ENCODE data around the gene HBEGF.

The HBEGF gene

GRCh38 chr5:140337880-140338279 is 8.5 kb downstream of the HBEGF start:
- no peak overlapping the region for H2AFZ ChIP-seq (ENCODE audit: low read length, unreplicated experiment)
- no peaks in the 10 kb centered on the region for H3K27me3 ChIP-seq (ENCODE audit: insufficient read depth, low read length)
- peaks cover 5% of the 10 kb centered on the region; the same call in 1 of the 2 replicates for H3K36me3 ChIP-seq (ENCODE audit: insufficient read depth, low read length)
- H3K79me2 ChIP-seq (ENCODE audit: control insufficient read depth, insufficient read depth, low read length, unreplicated experiment), result no peaks in the 10 kb centered on the region
- peaks cover 14% of the 10 kb centered on the region for H3K4me1 ChIP-seq (ENCODE audit: control insufficient read depth, insufficient read depth, low read length, unreplicated experiment)
- no peak overlapping the region for H3K27ac ChIP-seq (ENCODE audit: low read depth, low read length)
- no peak overlapping the region for H3K4me3 ChIP-seq (ENCODE audit: low read depth, low read length)

DNA sequence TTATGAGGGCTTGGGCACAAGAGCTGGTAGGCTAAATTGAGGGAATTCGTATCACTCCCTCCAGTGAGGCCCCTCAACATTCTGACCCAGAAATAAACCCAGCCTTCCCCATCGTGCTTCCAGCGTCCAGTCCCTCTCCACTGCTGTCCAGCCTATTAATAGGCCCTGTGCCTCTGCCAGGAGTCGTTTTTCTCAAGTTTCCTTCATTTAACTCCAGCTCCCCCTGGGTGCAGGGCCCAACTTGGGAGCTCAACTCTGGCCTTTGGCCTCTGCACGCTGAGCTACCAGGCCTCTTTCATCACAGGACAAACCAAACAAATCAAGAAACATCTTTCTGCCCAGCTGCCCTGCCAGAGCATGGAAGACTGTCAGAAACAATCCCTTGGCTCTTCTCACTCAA is 10.0 kb downstream of the HBEGF start:
- Histone ChIP-seq H3K4me1 (ENCODE audit: control insufficient read depth, insufficient read depth, low read length, unreplicated experiment) (peaks cover 14% of the 10 kb centered on the region), H3K27me3 (ENCODE audit: insufficient read depth, low read length) (no peaks in the 10 kb centered on the region), H3K36me3 (ENCODE audit: insufficient read depth, low read length) (peaks cover 10% of the 10 kb centered on the region; the same call in 1 of the 2 replicates), H3K27ac (ENCODE audit: low read depth, low read length) (no peak overlapping the region), H2AFZ (ENCODE audit: low read length, unreplicated experiment) (no peak overlapping the region), H3K79me2 (ENCODE audit: control insufficient read depth, insufficient read depth, low read length, unreplicated experiment) (no peaks in the 10 kb centered on the region), H3K4me3 (ENCODE audit: low read depth, low read length) (no peak overlapping the region)

DNA sequence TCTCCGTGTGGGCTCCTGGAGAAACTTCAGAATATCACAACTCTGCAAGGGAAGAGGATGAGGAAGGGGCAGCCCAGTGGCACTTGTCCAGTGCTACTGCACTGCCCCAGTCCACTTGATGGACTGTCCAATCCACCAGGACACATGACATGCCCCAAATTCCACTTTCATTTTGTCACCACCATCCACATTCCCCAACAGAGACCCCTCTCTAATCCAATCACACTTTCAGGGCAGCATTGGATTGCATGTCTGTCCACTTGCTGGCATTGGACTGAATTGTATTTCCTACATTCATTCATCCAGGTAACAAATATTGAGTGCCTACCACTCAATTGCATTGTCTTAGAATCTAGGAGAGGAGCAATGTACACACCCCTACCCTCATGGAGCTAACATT is 14.8 kb downstream of the HBEGF start:
- Histone ChIP-seq H3K79me2 (ENCODE audit: control insufficient read depth, insufficient read depth, low read length, unreplicated experiment) (no peaks in the 10 kb centered on the region), H2AFZ (ENCODE audit: low read length, unreplicated experiment) (no peak overlapping the region), H3K4me1 (ENCODE audit: control insufficient read depth, insufficient read depth, low read length, unreplicated experiment) (peaks cover 22% of the 10 kb centered on the region), H3K27ac (ENCODE audit: low read depth, low read length) (no peak overlapping the region), H3K4me3 (ENCODE audit: low read depth, low read length) (no peak overlapping the region), H3K36me3 (ENCODE audit: insufficient read depth, low read length) (peaks cover 10% of the 10 kb centered on the region; the same call in 1 of the 2 replicates), H3K27me3 (ENCODE audit: insufficient read depth, low read length) (no peaks in the 10 kb centered on the region)

DNA sequence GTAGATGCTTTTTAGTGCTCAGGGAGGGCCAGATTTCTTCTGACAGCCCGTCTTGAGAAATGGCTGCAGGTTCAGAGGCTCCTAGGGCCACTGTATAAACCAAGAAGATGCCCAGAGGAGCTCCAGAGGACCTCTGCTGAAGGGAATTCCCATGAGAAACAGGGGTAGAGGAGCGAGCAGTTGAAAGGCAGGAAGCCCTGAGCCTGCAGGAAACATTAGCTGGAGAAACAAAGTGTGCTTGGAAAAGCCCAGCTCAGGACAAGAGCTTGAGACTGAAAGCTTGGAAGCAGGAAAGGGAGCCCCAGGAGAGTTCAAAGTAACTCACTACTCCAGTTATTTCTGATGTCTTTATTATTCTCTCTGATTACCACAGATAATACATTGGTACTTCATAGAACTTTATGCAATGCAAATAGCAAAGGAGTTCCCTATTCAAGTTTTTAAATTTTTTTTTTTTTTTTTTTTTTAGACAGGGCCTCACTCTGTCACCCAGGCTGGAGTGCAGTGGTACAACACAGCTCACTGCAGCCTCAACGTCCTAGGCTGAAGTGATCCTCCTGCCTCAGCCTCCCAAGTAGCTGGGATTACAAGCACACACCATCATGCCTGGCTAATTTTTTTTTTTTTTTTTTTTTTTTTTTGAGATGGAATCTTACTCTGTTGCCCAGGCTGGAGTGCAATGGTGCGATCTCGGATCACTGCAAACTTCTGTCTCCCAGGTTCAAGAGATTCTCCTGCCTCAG is 16.5 kb downstream of the HBEGF start:
- peaks cover 28% of the 10 kb centered on the region for H3K4me1 ChIP-seq (ENCODE audit: control insufficient read depth, insufficient read depth, low read length, unreplicated experiment)
- peak overlapping the region; percentile 30 for H2AFZ ChIP-seq (ENCODE audit: low read length, unreplicated experiment)
- H3K4me3 ChIP-seq (ENCODE audit: low read depth, low read length), result no peak overlapping the region
- no peaks in the 10 kb centered on the region for H3K79me2 ChIP-seq (ENCODE audit: control insufficient read depth, insufficient read depth, low read length, unreplicated experiment)
- H3K27ac ChIP-seq (ENCODE audit: low read depth, low read length), result 0 out of 2 replicates have a peak overlapping the region, but pooled peaks have one; percentile 24
- peaks cover 10% of the 10 kb centered on the region; the same call in 1 of the 2 replicates for H3K36me3 ChIP-seq (ENCODE audit: insufficient read depth, low read length)
- H3K27me3 ChIP-seq (ENCODE audit: insufficient read depth, low read length), result no peaks in the 10 kb centered on the region

DNA sequence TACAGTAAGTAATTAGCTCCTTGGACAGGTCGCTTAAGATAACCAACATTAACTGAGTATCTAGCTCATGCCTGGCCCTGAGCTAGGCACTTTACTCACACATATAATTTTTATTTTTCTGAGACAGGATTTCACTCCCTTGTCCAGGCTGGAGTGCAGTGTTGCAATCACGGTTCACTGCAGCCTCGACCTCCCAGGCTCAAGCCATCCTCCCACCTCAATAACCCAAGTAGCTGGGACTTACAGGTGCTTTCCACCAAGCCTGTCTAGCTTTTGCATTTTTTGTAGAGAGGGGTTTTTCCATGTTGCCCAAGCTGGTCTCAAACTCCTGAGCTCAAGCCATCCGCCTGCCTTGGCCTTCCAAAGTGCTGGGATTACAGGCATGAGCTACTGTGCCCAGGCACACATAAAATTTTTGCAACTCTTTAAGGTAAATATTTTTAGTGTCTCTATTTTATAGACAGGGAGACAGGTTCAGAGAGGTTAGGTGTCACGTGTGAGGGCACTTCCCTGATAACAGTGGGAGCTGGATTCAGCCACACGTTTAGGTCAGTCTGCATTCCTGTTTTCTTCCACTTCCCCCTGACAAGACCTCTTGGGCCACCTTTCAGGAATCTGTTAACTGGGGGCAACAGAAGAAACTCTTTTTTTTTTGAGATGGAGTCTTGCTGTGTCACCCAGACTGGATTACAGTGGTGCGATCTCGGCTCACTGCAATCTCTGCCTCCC is 18.2 kb downstream of the HBEGF start:
- Histone ChIP-seq H3K4me3 (ENCODE audit: low read depth, low read length) (no peak overlapping the region), H3K79me2 (ENCODE audit: control insufficient read depth, insufficient read depth, low read length, unreplicated experiment) (no peaks in the 10 kb centered on the region), H2AFZ (ENCODE audit: low read length, unreplicated experiment) (no peak overlapping the region), H3K27me3 (ENCODE audit: insufficient read depth, low read length) (no peaks in the 10 kb centered on the region), H3K36me3 (ENCODE audit: insufficient read depth, low read length) (peaks cover 8% of the 10 kb centered on the region; the same call in 1 of the 2 replicates), H3K27ac (ENCODE audit: low read depth, low read length) (peak overlapping the region; percentile 59), H3K4me1 (ENCODE audit: control insufficient read depth, insufficient read depth, low read length, unreplicated experiment) (peaks cover 45% of the 10 kb centered on the region)

DNA sequence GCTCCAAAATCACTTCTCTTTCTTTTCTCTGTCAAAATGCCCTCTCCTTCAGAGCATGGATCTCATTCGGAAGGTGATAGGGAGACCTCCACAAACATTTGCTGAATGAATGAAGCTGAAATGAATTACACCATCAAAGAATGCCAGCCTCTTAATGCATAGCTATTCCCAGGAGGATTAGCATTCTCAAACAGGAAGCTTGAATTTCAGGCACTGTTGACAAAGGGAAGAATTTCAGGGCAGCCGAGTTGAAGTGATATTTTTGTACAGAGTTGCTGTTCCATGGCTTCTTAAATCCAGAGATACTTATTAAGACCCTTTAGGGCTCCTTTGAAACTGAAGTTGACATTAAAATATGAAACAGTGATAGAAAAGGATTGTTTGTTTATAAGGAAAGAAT is 18.8 kb downstream of the HBEGF start:
- Histone ChIP-seq H3K27me3 (ENCODE audit: insufficient read depth, low read length) (no peaks in the 10 kb centered on the region), H3K4me1 (ENCODE audit: control insufficient read depth, insufficient read depth, low read length, unreplicated experiment) (peaks cover 49% of the 10 kb centered on the region), H3K4me3 (ENCODE audit: low read depth, low read length) (no peak overlapping the region), H3K36me3 (ENCODE audit: insufficient read depth, low read length) (peaks cover 2% of the 10 kb centered on the region; the same call in 1 of the 2 replicates), H2AFZ (ENCODE audit: low read length, unreplicated experiment) (no peak overlapping the region), H3K79me2 (ENCODE audit: control insufficient read depth, insufficient read depth, low read length, unreplicated experiment) (no peaks in the 10 kb centered on the region), H3K27ac (ENCODE audit: low read depth, low read length) (peak overlapping the region; percentile 59)

GRCh38 chr5:140325486-140325885 is 20.9 kb downstream of the HBEGF start:
- no peaks in the 10 kb centered on the region for H3K36me3 ChIP-seq (ENCODE audit: insufficient read depth, low read length)
- H3K4me1 ChIP-seq (ENCODE audit: control insufficient read depth, insufficient read depth, low read length, unreplicated experiment), result peaks cover 61% of the 10 kb centered on the region
- H2AFZ ChIP-seq (ENCODE audit: low read length, unreplicated experiment), result no peak overlapping the region
- no peaks in the 10 kb centered on the region for H3K27me3 ChIP-seq (ENCODE audit: insufficient read depth, low read length)
- H3K27ac ChIP-seq (ENCODE audit: low read depth, low read length), result no peak overlapping the region
- H3K4me3 ChIP-seq (ENCODE audit: low read depth, low read length), result no peak overlapping the region
- no peaks in the 10 kb centered on the region for H3K79me2 ChIP-seq (ENCODE audit: control insufficient read depth, insufficient read depth, low read length, unreplicated experiment)

DNA sequence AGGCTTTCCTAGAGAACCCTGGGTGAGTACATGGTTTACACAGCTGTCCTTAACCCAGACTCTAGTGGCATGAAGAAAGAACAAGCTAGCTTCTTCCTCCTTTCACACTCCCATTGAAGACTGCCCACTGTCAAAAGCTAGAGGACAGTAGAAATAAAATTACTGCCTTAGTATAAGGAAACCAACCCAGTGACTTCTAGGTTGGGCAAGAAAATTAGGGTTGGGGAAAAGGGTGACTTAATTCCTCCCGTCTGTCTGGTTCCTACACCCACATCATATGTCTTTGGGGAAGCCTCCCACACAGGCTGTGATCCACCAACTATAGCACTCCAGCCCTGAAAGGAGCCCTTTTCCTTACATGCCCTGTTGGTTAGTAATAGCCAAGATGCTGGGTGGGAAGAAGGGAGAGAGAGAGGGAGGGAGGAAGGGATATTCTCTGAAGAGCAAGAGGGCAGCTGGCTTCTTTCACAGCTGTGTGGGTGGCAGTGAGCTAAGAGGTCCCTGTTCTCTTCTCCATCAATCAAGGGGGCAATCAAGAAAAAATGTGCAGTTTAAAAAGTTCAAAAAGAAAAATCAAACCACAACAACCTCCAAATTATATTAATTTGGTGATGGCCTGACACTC is 21.7 kb downstream of the HBEGF start:
- H3K27ac ChIP-seq (ENCODE audit: low read depth, low read length), result peak overlapping the region; percentile 93
- peak overlapping the region; percentile 17 for H2AFZ ChIP-seq (ENCODE audit: low read length, unreplicated experiment)
- H3K27me3 ChIP-seq (ENCODE audit: insufficient read depth, low read length), result no peaks in the 10 kb centered on the region
- peaks cover 59% of the 10 kb centered on the region for H3K4me1 ChIP-seq (ENCODE audit: control insufficient read depth, insufficient read depth, low read length, unreplicated experiment)
- no peaks in the 10 kb centered on the region for H3K79me2 ChIP-seq (ENCODE audit: control insufficient read depth, insufficient read depth, low read length, unreplicated experiment)
- no peaks in the 10 kb centered on the region for H3K36me3 ChIP-seq (ENCODE audit: insufficient read depth, low read length)
- no peak overlapping the region for H3K4me3 ChIP-seq (ENCODE audit: low read depth, low read length)

DNA sequence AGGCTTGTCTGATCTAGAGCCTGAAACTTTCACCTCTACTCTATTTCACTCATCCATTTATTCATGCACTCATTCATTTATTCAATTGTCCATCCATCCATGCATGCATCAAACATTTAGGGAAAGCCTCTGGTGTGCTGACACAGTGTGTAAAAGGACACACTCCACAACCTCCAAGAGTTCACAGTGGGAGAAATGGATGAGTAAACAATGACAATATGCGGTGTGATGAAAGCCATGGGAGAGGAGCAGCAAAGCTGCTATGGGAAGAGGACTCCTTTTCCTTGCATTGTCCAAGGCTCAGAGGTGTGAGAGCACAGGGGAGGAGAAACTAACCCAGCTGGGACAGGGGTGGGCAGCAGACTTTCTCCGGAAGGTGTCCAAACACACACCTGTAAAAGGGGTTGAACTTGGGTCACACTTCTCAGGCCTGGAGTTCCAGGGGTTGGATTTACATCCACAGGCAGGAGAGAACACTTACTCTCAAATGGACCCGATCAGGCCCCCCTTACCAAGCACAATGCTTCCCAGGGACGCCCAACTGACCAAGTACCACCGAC is 22.3 kb downstream of the HBEGF start:
- H3K4me1 ChIP-seq (ENCODE audit: control insufficient read depth, insufficient read depth, low read length, unreplicated experiment), result peaks cover 55% of the 10 kb centered on the region
- H3K79me2 ChIP-seq (ENCODE audit: control insufficient read depth, insufficient read depth, low read length, unreplicated experiment), result no peaks in the 10 kb centered on the region
- peak overlapping the region; percentile 93 for H3K27ac ChIP-seq (ENCODE audit: low read depth, low read length)
- no peaks in the 10 kb centered on the region for H3K27me3 ChIP-seq (ENCODE audit: insufficient read depth, low read length)
- H3K36me3 ChIP-seq (ENCODE audit: insufficient read depth, low read length), result no peaks in the 10 kb centered on the region
- H3K4me3 ChIP-seq (ENCODE audit: low read depth, low read length), result no peak overlapping the region
- H2AFZ ChIP-seq (ENCODE audit: low read length, unreplicated experiment), result no peak overlapping the region
